Panc1 (cell line): Measurements from ENCODE around the gene CFLAR.

Source experiments
- POLR2AphosphoS5 ChIP-seq: IDR thresholded peaks from 2 replicates; pipeline ENCODE4 v1.6.1; 2012; ENCODE audit warnings: mild to moderate bottlenecking, low read depth, low read length, moderate library complexity
- TF ChIP-seq, protein P1 (sequence below): fragments of 450-650 bp; IDR thresholded peaks from 2 replicates; pipeline ENCODE4 v1.5.1; 2017; ENCODE audit warnings: mild to moderate bottlenecking
- TF ChIP-seq, protein P2 (sequence below), 2 experiments: IDR thresholded peaks; 2 replicates each; pipeline ENCODE4 v1.6.1; 2011 to 2012; ENCODE audit warnings: low read depth in 2 of 2, control low read depth in 1 of 2, low read length in 1 of 2, mild to moderate bottlenecking in 1 of 2, moderate library complexity in 1 of 2; ENCODE audit not compliant: insufficient read depth in 1 of 2

DNA sequence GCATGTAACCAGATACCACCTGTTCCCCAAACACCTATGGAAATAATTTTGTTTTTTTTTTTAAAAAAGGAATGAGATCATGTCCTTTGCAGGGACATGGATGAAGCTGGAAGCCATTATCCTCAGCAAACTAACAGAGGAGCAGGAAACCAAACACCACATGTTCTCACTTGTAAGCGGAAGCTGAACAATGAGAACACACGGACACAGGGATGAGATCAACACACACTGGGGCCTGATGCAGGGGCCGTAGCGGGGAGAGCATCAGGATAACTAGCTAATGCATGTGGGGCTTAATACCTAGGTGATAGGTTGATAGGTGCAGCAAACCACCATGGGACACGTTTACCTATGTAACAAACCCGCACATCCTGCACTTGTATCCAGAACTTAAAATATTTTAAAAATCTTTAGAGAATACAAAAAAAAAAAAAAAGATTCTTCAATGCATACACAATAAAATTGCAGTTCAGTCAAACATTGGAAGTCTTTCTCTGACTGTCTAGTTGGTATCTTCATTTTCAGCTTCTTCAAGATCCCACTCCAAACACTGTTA lies 55.4 kb downstream of the CFLAR start:
- TF ChIP-seq, protein P1, sequence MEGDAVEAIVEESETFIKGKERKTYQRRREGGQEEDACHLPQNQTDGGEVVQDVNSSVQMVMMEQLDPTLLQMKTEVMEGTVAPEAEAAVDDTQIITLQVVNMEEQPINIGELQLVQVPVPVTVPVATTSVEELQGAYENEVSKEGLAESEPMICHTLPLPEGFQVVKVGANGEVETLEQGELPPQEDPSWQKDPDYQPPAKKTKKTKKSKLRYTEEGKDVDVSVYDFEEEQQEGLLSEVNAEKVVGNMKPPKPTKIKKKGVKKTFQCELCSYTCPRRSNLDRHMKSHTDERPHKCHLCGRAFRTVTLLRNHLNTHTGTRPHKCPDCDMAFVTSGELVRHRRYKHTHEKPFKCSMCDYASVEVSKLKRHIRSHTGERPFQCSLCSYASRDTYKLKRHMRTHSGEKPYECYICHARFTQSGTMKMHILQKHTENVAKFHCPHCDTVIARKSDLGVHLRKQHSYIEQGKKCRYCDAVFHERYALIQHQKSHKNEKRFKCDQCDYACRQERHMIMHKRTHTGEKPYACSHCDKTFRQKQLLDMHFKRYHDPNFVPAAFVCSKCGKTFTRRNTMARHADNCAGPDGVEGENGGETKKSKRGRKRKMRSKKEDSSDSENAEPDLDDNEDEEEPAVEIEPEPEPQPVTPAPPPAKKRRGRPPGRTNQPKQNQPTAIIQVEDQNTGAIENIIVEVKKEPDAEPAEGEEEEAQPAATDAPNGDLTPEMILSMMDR: no peak
- TF ChIP-seq POLR2AphosphoS5: no peak
- TF ChIP-seq, protein P2, sequence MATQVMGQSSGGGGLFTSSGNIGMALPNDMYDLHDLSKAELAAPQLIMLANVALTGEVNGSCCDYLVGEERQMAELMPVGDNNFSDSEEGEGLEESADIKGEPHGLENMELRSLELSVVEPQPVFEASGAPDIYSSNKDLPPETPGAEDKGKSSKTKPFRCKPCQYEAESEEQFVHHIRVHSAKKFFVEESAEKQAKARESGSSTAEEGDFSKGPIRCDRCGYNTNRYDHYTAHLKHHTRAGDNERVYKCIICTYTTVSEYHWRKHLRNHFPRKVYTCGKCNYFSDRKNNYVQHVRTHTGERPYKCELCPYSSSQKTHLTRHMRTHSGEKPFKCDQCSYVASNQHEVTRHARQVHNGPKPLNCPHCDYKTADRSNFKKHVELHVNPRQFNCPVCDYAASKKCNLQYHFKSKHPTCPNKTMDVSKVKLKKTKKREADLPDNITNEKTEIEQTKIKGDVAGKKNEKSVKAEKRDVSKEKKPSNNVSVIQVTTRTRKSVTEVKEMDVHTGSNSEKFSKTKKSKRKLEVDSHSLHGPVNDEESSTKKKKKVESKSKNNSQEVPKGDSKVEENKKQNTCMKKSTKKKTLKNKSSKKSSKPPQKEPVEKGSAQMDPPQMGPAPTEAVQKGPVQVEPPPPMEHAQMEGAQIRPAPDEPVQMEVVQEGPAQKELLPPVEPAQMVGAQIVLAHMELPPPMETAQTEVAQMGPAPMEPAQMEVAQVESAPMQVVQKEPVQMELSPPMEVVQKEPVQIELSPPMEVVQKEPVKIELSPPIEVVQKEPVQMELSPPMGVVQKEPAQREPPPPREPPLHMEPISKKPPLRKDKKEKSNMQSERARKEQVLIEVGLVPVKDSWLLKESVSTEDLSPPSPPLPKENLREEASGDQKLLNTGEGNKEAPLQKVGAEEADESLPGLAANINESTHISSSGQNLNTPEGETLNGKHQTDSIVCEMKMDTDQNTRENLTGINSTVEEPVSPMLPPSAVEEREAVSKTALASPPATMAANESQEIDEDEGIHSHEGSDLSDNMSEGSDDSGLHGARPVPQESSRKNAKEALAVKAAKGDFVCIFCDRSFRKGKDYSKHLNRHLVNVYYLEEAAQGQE (IDR thresholded peaks at IDR 0.05; ENCODE audit: insufficient read depth in 1 of 2, low read depth in 2 of 2, low read length in 1 of 2): no peak
